Measurements from ENCODE around the gene MRPL17.
A peak's percentile ranks its signal among the peaks of the same experiment; 100 is the strongest.

Gene MRPL17

GRCh38 chr11:6682591-6682935 lies 577 bp downstream of the MRPL17 start:
- no peak for TF ChIP-seq CTCF (IDR thresholded peaks at IDR 0.05; ENCODE audit: low read depth, low read length, missing control alignments)
- DNase-seq (ENCODE audit: extremely low read depth, low read depth): no peak
- peak overlapping the region; percentile 85 for H3K4me3 ChIP-seq (replicated peaks; ENCODE audit: low read depth, low read length)

DNA sequence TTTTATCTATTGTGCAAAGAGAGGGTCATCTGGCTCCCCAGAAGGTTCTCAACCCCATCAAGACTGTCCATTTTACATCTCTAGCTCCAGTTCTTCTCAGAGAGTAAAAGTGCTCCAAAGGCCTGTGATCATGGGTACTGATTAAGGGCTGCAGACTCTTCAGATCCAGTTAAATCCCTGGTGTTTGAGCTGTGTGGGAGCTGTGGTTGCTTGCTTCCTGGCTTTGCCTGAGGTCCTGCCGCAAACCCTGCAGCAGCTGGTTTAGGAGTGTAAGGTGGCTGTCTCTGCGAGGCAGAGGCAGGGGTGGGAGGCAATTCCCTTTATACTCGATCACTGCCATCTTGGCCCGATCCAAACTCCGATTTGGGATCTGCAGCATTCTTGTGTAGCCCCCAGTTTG lies 1.2 kb downstream of the MRPL17 start:
- no peak for TF ChIP-seq CTCF (IDR thresholded peaks at IDR 0.05; ENCODE audit: low read depth, low read length, missing control alignments)
- peak overlapping the region; percentile 85 for H3K4me3 ChIP-seq (replicated peaks; ENCODE audit: low read depth, low read length)
- DNase-seq (ENCODE audit: extremely low read depth, low read depth): no peak

DNA sequence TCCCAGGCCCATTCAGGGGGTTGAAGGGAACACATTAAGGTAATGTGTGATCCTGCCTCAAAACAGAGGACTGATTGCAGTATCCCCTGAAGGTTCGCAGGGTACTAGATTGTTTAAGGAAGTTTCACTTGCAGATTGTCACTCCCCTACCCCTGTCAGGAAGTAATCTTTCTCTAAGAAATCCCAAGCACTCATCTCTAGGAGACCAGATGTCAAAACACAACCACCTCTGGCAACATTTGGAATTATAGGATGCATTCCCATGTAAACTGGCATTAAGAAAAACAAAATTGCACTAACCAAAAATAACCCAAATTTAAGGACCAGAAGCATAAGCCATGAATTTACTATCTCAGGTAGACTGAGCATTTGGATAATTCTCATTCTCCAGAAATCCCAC lies 1.6 kb downstream of the MRPL17 start:
- H3K4me3 ChIP-seq (replicated peaks; ENCODE audit: low read depth, low read length): peak overlapping the region; percentile 85
- no peak for TF ChIP-seq CTCF (IDR thresholded peaks at IDR 0.05; ENCODE audit: low read depth, low read length, missing control alignments)
- no peak for DNase-seq (ENCODE audit: extremely low read depth, low read depth)

DNA sequence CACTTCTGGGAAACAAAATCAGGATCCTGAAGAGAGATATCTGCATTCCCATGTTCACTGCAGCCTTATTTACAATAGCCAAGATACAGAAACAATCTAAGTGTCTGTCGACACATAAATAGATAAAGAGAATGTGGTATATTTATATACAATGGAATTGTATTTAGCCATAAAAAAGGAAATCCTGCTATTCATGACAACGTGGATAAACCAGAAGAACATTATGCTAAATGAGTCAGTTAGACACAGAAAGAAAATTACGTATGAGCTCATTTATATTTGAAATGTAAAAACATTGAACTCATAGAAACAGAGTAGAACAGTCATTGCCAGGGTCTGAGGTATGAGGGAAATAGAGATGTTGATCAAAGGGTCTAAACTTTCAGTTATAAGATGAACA lies 6.1 kb downstream of the MRPL17 start:
- TF ChIP-seq CTCF (IDR thresholded peaks at IDR 0.05; ENCODE audit: low read depth, low read length, missing control alignments): no peak
- no peak for DNase-seq (ENCODE audit: extremely low read depth, low read depth)
- H3K4me3 ChIP-seq (replicated peaks; ENCODE audit: low read depth, low read length): no peak overlapping the region

DNA sequence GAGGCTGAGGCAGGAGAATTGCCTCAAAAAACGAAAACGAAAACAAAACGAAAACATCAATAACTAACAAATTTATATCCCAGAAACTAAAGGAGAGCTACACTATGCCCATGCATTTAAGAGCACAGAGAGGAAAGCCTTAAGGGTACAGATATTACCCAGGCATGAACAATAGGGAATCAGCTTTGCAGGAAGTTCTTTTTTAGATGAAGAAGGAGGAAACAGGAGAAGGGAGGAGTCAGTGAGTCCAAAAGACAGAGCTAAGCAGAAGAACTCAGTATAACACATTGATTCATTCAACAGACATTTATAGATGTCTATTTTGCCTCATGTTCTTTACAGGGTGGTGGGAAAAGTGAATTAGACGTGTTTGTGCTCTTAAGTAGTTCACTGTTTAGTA lies 8.3 kb downstream of the MRPL17 start:
- TF ChIP-seq CTCF (IDR thresholded peaks at IDR 0.05; ENCODE audit: low read depth, low read length, missing control alignments): no peak

DNA sequence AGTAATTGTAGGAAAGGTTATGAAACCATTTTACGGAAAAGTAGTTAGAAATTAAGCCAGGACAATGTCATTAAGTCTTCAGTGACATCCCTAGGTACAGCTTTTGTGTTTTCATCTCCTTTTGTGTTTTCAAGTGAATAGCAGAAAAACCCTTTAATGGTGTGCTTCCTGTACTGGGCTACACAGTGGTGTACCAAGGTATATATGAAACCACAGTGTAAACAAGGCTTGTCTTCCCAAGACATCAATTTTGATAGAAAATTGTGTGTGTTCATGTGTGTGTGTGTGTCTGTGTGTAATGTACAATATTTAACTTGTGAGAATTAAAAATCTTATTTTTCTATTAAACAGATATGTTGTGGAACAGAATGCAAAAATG lies 8.9 kb downstream of the MRPL17 start:
- TF ChIP-seq CTCF (IDR thresholded peaks at IDR 0.05; ENCODE audit: low read depth, low read length, missing control alignments): no peak
- DNase-seq (ENCODE audit: extremely low read depth, low read depth): no peak
- H3K4me3 ChIP-seq (replicated peaks; ENCODE audit: low read depth, low read length): no peak overlapping the region

More for the DNA sequence above, 8.3 kb downstream of the MRPL17 start:
- H3K4me3 ChIP-seq (replicated peaks; ENCODE audit: low read depth, low read length): no peak overlapping the region
- no peak for DNase-seq (ENCODE audit: extremely low read depth, low read depth)

DNA sequence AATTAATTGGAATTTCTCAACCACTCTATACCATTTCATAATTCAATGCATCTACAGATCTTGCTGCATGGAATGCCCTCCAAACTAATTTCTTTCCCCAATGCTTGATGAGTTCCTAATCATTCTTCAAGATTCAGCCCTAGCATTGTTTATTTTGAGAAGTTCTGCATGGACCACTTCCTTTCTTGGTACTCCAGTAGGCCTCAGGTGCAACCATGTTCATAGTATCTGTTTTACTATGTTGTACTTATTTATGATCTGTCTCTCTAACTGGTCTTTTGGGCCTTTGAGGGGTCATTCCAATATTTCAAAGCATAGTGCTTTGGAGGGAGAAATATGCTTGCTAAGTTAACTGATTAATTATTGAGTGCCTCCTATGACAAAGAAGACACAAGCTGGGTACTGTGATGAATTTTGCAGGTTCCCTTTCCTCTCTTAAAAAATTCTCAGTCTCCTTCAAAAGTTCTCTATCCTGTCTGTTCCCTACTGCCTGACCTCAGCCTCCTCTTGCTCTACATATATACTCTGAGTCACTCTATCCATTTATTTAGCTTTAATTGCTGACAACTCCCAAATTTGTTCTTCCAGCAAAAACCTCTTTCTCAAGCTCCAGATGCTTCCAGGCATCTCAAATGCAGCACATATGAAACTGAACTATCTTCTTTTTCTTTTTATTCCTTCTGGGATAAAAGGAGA lies 9.5 kb downstream of the MRPL17 start:
- TF ChIP-seq CTCF (IDR thresholded peaks at IDR 0.05; ENCODE audit: low read depth, low read length, missing control alignments): no peak

More for the DNA sequence above, 9.5 kb downstream of the MRPL17 start:
- H3K4me3 ChIP-seq (replicated peaks; ENCODE audit: low read depth, low read length): no peak overlapping the region
- DNase-seq (ENCODE audit: extremely low read depth, low read depth): no peak

Measured in HFF-Myc (cell line).